Pulmonary artery endothelial cell (primary cell): ENCODE data around the gene LRP2. TPM values are rescaled to one million over a fixed set of nuclear protein-coding genes. Genes with fewer than 3 reads are reported as not detected.
"Not testable (repeated sequence)": the region's sequence is repeated elsewhere in the genome, so short reads cannot be mapped to it uniquely, and the experiment has no call there.

Experiments used
- DNase-seq: peaks from one replicate; pipeline ENCODE4 v3.0.0-alpha.2; 2011; ENCODE audit warnings: low read depth, low spot score
- total RNA-seq: library from RNA; depleted of rRNA; stranded (reverse); fragments of >200 nt; gene quantifications from 2 replicates; pipeline ENCODE4 v1.2.3, GENCODE V29; 2014

LRP2 gene
- total RNA-seq, 1 donor from 2014 or later: under 0.01 TPM

GRCh38 chr2:169178364-169178763 is 184.0 kb downstream of the LRP2 start:
- DNase-seq: no peak

GRCh38 chr2:169175112-169175511 is 187.2 kb downstream of the LRP2 start:
- DNase-seq: no peak

- DNase-seq: no peak
These were observed 188.5 kb downstream of the LRP2 start for GRCh38 chr2:169173876-169174275.

DNA sequence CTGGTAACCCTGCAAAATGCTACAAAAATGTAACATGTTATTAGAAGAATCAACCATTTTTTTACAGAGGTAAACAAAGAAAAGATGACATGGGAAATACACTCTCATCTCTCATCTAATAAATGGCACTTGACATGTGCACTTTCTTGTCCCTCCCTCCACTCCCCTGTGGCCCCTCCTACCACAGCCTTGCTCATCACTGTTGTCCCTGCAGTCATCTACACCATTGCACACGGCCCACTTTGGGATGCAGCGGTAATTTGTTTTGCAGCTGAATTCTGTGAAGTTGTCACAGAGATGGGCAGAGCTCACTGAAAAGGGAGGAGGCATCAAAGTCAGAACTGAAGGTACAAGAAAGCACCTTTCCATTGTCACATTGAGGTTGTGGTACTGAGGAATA is 189.4 kb downstream of the LRP2 start:
- DNase-seq: no peak

GRCh38 chr2:169172151-169172735 is 190.1 kb downstream of the LRP2 start:
- no peak for DNase-seq

DNA sequence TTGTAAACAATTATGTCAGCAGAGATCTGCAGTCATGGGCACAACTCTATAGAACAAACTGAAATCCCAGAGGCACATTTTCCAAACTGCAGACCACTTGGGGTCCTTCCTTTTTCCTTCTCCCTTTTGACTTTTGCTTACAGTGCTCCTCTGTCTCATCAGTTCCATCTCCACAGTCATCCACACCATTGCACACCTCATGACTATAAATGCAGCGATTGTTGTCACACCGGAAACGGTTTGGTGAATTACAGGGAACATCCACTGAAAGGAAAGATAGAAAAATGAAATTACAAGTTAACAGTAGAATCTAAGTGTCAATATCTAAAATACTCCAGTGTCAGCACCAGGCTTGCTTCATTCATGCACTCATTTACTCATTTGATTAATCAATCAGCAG is 196.5 kb downstream of the LRP2 start:
- DNase-seq: no peak

DNA sequence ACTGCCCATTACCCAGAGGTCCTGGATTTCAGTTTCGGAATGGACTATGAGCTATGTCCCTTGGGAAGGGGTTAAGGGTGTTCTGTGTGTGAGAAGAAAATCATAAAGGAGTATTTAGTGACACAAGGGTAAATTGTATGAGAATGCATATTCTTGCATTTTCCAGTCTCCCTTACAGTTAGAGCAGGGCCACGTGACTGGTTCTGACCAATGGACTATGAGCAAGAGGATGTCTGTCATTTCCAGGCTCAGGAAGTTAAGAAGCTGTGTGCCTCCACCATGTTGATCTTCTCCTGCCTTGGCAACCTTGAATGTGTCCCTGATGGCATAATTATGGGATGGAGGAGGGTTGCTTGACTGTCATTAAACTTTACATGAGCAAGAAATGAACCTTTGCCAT is 198.0 kb downstream of the LRP2 start:
- DNase-seq: no peak

DNA sequence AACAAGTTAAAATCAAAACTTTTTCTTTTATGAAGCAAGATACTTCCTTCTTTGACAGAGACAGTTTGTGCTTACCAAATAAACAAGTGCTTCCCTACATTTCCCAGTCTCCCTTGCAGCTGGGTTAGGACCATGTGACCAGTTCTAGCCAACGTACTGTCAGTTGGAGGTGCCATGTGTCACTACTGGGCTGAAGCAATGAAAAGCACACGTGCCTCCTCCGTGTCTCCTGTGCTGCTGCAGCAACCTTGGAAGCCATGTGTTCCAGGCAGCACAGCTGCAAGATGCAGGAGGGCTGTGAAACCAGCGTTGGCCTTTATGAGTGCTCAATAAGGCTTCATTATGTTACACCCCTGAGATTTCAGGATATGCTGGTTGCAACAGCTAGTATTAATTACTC is 199.7 kb downstream of the LRP2 start:
- no peak for DNase-seq

GRCh38 chr2:169160926-169161481 is 201.3 kb downstream of the LRP2 start:
- no peak for DNase-seq

DNA sequence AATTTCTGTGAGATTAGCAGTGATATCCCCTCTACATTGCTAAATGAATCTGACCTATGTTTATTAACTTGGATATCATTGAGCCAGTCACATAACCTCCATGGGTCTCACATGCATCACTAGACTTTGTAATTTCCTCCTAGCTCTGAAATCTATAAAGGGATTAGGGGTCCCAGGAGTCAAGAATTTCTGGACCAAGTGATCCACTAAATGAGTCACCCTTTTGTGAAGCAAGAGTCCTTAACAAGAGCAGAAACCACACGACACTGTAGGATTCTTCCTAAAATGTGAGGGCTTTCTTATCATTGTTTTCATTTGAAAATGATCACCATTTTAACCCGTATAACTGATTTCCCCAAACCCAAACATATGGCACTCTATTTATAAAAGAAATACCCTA is 202.6 kb downstream of the LRP2 start:
- DNase-seq: no peak

DNA sequence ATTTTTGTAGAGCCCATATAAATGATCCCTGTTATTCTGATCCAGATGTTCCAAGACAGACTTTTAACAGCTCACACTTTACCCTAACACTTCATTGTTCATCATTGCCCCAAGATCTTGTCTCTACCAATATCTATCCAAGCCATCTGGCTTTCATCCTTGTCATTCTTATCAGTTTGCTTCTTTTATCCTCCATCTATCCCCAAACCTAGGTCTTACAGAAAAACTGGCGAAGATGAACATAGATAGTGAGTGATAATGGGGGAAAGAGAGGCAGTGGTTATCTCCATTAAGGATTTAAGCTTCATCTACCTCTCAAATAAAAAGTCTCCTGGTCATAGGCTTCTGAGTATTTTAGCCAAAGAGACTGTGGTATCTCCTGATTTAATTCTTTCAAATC is 203.5 kb downstream of the LRP2 start:
- no peak for DNase-seq

GRCh38 chr2:169146220-169146619 is 216.1 kb downstream of the LRP2 start:
- DNase-seq: no peak

GRCh38 chr2:169143998-169144397 is 218.3 kb downstream of the LRP2 start:
- no peak for DNase-seq

GRCh38 chr2:169141713-169142352 is 220.5 kb downstream of the LRP2 start:
- DNase-seq: peak; percentile 11

DNA sequence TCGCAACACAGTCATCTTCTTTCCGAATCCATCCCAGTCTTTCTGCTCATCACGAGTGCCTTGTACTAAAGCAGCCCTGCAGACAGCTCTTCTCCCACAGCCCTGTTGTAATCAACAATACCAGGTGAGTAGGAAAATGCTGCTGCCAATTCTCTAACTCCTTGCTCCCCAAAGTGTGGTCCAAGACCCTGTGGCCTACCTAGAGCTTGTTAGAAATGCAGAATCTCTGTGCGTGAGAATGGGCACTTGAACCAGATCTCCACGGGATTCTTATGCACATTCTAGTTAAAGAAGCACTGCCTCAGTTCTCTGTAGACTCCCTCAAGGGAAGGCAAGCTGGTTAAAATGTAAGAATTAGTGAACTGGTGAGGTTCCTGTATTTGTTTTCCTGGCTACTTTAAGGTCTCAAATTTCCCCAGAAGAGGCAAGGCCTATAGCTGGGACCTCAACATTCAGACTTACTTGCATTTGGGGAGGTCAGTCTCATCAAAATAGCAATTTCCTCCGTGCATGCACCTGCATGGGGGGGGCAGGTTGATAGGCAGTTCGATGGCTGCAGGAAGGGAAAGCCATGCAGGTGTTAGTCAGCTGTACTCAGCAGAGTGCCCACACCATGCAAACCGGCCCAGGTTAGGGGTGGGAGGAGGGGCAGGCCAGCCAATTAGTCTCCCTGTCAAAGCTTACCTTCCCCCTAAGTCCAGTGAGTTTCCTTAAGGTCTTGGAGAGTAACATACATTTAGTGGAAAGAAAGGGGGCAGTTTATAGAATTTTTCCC is 222.2 kb downstream of the LRP2 start:
- DNase-seq: no peak

GRCh38 chr2:169139145-169139544 is 223.2 kb downstream of the LRP2 start:
- DNase-seq: no peak

DNA sequence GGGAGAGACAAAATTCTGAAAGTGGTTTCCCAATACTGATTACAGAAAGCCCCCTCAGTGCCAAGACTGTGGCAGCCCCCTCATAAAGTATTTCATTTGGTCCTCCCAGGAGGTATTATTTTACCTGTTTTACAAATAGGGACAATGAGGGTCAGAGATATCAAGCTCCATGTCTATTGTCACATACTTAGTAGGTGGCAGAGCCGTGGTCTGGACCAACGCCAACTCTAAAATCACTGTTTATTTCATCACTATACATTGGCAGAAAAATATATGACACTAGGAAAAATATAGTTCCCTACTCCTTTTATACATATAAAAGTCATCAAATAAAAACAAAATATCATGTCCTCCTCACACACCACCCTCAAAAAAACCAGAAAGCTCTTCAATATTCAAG is 224.4 kb downstream of the LRP2 start:
- DNase-seq: no peak

DNA sequence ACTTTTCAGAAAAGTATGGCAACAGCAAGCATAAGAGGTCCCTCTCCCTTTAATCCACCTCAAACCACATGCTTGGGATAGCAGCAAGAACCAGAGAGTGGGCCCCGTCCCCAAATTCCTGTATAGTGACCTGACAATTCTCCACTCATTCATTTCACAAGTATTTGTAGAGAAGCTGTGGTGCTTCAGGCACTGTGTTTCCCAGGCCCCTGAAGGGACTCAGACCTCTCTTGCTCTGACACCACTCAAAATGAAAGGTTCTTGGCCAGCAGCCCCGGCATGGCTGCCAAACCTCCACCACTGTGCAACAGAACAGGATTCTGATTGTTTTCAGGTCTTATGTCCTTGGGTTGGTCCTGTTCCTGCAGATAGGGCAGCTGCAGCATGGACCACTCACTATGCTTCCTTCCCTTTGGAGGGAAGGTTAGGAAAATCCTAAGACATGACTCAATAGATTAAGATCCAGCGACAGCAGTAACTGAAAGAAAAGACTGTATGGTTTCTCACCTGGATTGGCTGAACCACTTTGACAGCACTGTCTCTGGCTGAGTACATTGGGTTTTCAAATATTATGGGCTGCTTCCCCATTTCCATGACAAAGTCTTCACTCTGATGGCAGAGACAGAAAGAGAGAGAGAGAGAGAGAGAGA is 225.3 kb downstream of the LRP2 start:
- peak; percentile 8 for DNase-seq

- DNase-seq: not testable (repeated sequence)
These were observed 225.9 kb downstream of the LRP2 start for GRCh38 chr2:169136428-169136827.

DNA sequence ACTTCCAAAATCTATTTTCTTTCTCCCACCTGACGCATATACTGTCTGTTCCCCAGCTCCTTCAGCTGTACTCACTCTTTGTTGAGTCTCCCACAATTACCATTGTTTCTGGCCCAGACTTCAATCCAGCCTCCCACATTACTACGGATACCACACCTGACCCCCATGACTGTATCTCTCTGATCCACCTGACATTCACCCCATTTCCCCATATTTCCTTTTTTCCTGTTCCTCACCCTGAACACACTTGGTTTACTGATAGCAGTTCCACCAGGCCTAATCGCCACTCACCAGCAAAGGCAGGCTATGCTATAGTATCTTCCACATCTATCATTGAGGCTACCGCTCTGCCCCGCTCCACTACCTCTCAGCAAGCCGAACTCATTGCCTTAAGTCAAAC is 228.1 kb downstream of the LRP2 start:
- not testable (repeated sequence) for DNase-seq

- peak; percentile 30 for DNase-seq
These were observed 230.5 kb downstream of the LRP2 start for GRCh38 chr2:169131587-169132512.
